ENCODE measurements around the gene LTBP1.
A peak's percentile ranks its signal among the peaks of the same experiment; 100 is the strongest.

LTBP1 gene

GRCh38 chr2:33014268-33014667, 67.5 kb downstream of the LTBP1 start:
- DNase-seq, result no peak

GRCh38 chr2:33015421-33016142, 68.8 kb downstream of the LTBP1 start:
- DNase-seq, result no peak

- no peak for DNase-seq
These were observed 71.5 kb downstream of the LTBP1 start for GRCh38 chr2:33018271-33018670.

- no peak for DNase-seq
These were observed 73.0 kb downstream of the LTBP1 start for GRCh38 chr2:33019796-33020195.

- DNase-seq, result no peak
These were observed 74.1 kb downstream of the LTBP1 start for GRCh38 chr2:33020883-33021282.

- DNase-seq, result no peak
These were observed 74.9 kb downstream of the LTBP1 start for GRCh38 chr2:33021542-33022227.

GRCh38 chr2:33022395-33022985, 75.7 kb downstream of the LTBP1 start:
- DNase-seq, result no peak

GRCh38 chr2:33022989-33023727, 76.4 kb downstream of the LTBP1 start:
- DNase-seq, result no peak

- no peak for DNase-seq
These were observed 77.2 kb downstream of the LTBP1 start for GRCh38 chr2:33023728-33024500.

GRCh38 chr2:33024758-33025157, 78.0 kb downstream of the LTBP1 start:
- DNase-seq, result no peak

- DNase-seq, result no peak
These were observed 82.7 kb downstream of the LTBP1 start for GRCh38 chr2:33029459-33029858.

- peak in 1 of 2 experiments; percentile 12 for DNase-seq
These were observed 83.2 kb downstream of the LTBP1 start for GRCh38 chr2:33029926-33030325.

- no peak for DNase-seq
These were observed 83.6 kb downstream of the LTBP1 start for GRCh38 chr2:33030326-33030725.

GRCh38 chr2:33032245-33032644, 85.5 kb downstream of the LTBP1 start:
- DNase-seq, result no peak

- peak; percentile 94 to 96 for DNase-seq
These were observed 86.9 kb downstream of the LTBP1 start for GRCh38 chr2:33033606-33034081.

GRCh38 chr2:33034784-33035183, 88.0 kb downstream of the LTBP1 start:
- DNase-seq, result peak in 1 of 2 experiments; percentile 33

GRCh38 chr2:33038230-33038629, 91.5 kb downstream of the LTBP1 start:
- no peak for DNase-seq

GRCh38 chr2:33038799-33039198, 92.0 kb downstream of the LTBP1 start:
- no peak for DNase-seq

GRCh38 chr2:33040541-33040940, 93.8 kb downstream of the LTBP1 start:
- DNase-seq, result no peak

- DNase-seq, result no peak
These were observed 95.5 kb downstream of the LTBP1 start for GRCh38 chr2:33042265-33042664.

- no peak for DNase-seq
These were observed 96.1 kb downstream of the LTBP1 start for GRCh38 chr2:33042819-33043218.

GRCh38 chr2:33047939-33048338, 101.2 kb downstream of the LTBP1 start:
- peak; percentile 18 to 82 for DNase-seq

Data from NCI-H524 (cell line).